ENCODE measurements around the gene ZNF609.

Gene ZNF609

DNA sequence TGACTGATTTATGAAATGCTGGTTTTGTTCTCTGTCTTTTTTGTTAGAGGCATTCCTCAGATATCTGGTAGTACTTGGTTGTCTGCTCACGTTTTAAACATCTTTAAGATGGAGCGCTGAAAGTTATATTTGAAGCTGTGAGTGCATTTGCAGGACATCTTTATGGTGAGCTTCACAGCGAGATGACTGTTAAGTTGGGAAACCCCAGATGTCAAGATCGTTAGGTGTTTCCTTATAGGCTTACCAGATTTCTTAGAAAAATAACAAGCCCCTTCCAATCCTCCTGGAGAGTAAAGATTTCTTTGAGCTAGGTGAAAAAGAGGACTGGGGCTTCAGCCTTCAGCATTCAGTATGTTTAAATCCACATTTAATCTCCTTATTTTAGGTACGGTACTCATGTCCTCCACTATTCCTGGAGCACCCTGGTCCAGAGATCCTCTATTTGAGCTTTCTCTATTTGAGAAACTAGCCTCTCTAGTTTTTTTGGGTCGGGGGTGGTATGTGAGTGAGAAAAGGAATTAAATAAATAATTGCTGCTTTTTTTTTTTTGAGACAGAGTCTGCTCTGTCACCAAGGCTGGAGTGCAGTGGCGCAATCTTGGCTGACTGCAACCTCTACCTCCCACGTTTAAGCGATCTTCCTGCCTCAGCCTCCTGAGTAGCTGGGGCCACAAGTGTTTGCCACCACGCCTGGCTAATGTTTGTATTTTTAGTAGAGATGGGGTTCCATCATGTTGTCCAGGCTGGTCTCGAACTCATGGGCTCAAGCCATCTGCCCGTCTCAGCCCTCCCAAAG, 72.3 kb downstream of the ZNF609 start:
- H3K36me3 Mint-ChIP-seq: peaks cover 11% of the 10 kb centered on the region
- no peak overlapping the region for H3K27ac Mint-ChIP-seq
- no peaks in the 10 kb centered on the region for H3K27me3 Mint-ChIP-seq
- H3K4me3 Mint-ChIP-seq: no peak overlapping the region
- H3K9me3 Mint-ChIP-seq: no peaks in the 10 kb centered on the region
- peaks cover 47% of the 10 kb centered on the region for H3K4me1 Mint-ChIP-seq
- no peak for ATAC-seq

DNA sequence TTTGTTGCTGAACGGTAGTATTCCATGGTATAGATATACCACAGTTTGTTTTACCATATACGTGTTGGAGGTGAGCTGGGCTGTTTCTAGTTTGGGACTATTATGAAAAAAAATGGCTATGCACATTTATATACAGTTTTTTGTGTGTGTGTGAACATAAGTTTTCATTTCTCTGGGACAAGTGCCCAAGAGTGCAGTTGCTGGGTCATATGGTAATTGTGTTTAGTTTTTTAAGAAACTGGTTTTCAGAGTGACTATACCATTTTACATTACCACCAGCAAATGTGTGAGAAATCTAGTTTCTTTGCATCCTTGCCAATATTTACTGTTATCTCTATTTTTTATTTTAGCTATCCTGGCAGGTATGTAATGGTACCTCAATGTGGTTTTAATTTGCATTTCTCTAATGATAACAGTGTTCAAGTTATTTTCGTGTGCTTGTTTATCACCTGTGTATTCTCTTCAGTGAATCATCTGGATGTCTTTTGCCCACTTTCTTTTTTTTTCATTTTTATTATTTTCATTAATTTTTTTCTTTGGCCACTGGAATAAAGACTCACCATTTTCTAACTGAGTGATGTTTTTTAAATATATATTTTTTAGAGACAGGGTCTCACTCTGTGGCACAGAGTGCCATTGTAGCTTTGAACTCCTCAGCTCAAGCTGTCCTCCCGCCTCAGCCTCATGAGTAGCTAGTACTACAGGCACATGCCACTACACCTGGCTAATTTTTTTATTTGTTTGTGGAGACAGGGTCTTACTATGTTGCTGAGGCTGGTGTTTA, 75.3 kb downstream of the ZNF609 start:
- no peak overlapping the region for H3K4me3 Mint-ChIP-seq
- peaks cover 9% of the 10 kb centered on the region for H3K36me3 Mint-ChIP-seq
- H3K9me3 Mint-ChIP-seq: no peaks in the 10 kb centered on the region
- ATAC-seq: no peak
- H3K27me3 Mint-ChIP-seq: no peaks in the 10 kb centered on the region
- peaks cover 38% of the 10 kb centered on the region for H3K4me1 Mint-ChIP-seq
- H3K27ac Mint-ChIP-seq: no peak overlapping the region

DNA sequence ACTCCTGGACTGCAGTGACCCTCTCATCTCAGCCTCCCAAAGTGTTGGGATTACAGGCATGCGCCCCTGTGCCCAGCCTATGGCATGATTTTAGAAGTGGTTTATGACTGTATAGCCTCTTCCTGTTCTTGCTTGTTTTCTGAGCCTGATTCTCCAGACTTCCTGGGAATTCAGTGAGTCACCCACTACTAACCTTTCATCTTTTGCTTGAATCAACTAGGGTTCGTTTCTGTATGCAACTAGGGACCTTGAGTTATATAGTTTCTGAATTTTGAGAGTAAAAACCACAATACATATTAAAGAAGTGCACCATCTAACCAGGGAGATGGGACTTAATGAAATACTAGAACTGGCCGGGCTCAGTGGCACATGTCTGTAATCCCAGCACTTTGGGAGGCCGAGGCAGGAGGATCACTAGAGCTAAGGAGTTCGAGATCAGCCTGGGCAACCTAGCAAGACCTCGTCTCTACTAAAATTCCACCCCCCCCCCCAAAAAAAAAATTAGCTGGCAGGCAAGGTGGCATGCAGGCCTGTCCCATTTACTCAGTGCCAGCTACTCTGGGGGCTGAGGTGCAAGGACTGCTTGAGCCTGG, 76.0 kb downstream of the ZNF609 start:
- H3K36me3 Mint-ChIP-seq: peaks cover 9% of the 10 kb centered on the region
- peaks cover 34% of the 10 kb centered on the region for H3K4me1 Mint-ChIP-seq
- no peak for ATAC-seq
- H3K27me3 Mint-ChIP-seq: no peaks in the 10 kb centered on the region
- H3K4me3 Mint-ChIP-seq: no peak overlapping the region
- no peak overlapping the region for H3K27ac Mint-ChIP-seq
- no peaks in the 10 kb centered on the region for H3K9me3 Mint-ChIP-seq

DNA sequence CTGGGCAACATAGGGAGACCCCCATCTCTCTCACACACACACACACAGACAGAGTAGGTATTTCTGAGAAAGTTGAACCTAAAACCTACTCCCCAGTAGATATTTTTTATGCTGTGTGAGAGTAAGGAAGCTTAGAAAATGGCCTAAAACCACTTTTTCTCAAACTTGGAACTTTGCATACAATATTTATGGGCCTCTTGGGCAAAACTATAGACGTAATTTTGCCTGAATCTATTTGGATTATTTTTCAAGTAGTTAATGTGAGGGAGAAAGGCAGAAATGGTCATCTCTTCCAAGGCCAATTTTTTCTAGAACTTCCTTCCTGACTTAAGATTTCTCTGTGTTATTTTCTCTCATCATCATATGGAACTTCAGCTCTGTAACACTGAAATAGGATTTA, 81.7 kb downstream of the ZNF609 start:
- peaks cover 20% of the 10 kb centered on the region for H3K36me3 Mint-ChIP-seq
- H3K4me1 Mint-ChIP-seq: peaks cover 2% of the 10 kb centered on the region
- ATAC-seq: no peak
- H3K9me3 Mint-ChIP-seq: no peaks in the 10 kb centered on the region
- H3K27ac Mint-ChIP-seq: no peak overlapping the region
- H3K4me3 Mint-ChIP-seq: no peak overlapping the region
- H3K27me3 Mint-ChIP-seq: no peaks in the 10 kb centered on the region

- ATAC-seq: no peak
- Mint-ChIP-seq H3K27ac (no peak overlapping the region), H3K27me3 (no peaks in the 10 kb centered on the region), H3K9me3 (no peaks in the 10 kb centered on the region), H3K36me3 (peaks cover 23% of the 10 kb centered on the region), H3K4me3 (no peak overlapping the region), H3K4me1 (peaks cover 7% of the 10 kb centered on the region)
Measured at GRCh38 chr15:64544450-64544849, 84.1 kb downstream of the ZNF609 start.

DNA sequence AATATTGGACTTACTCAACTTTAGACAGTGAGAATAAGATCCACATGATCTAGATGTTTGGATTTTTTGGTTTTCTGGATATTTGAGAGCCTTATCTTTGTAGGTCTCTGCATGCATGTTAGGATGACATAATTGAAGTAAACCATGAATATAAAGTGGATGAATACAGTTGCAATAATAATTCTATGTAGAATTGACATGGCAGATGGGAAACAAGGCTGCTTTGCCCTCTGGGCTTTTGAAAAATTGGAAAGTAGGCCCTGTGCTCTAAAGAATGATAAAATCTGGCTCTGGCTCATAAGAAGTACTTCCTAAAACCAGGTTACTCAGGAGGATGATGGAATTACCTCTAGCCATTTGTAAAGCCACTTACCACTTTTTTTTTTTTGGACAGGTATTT, 86.9 kb downstream of the ZNF609 start:
- Mint-ChIP-seq H3K27me3 (no peaks in the 10 kb centered on the region), H3K4me3 (no peak overlapping the region), H3K36me3 (peaks cover 32% of the 10 kb centered on the region), H3K9me3 (no peaks in the 10 kb centered on the region), H3K4me1 (peaks cover 17% of the 10 kb centered on the region), H3K27ac (no peak overlapping the region)
- no peak for ATAC-seq

DNA sequence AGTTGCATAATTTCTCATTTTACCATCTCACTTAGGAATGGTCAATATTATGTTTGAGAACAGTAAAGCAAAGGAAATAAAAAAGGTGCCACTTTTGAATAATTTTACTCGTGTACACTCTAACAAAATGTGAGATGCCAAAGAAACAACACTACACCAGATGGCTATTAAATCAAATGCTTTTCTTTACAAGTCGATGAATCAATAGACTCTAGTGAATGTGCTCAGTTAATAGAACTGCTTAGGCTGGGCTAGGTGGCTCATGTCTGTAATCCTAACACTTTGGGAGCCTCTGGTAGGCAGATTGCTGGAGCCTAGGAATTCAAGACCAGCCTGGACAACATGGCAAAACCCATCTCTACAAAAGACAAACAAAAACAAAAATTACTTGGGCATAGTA, 87.9 kb downstream of the ZNF609 start:
- no peak for ATAC-seq
- Mint-ChIP-seq H3K4me3 (no peak overlapping the region), H3K27me3 (no peaks in the 10 kb centered on the region), H3K4me1 (peaks cover 17% of the 10 kb centered on the region), H3K36me3 (peaks cover 28% of the 10 kb centered on the region), H3K27ac (peak overlapping the region; percentile 24), H3K9me3 (no peaks in the 10 kb centered on the region)

DNA sequence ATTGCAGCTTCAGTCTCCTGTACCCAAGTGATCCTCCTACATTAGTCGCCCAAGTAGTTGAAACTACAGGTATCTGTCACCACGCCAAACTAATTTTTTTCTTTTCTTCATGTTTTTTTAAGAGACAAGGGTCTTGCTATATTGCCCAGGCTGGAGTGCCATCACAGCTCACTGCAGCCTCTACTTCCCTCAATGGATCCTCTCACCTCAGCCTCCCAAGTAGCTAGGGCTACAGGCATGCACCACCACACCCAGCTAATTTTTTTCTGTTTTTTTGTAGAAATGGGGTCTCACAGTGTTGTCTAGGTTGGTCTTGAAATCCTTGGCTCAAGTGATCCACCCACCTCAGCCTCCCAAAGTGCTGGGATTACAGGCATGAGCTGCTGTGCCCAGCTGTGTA, 89.5 kb downstream of the ZNF609 start:
- Mint-ChIP-seq H3K4me1 (peaks cover 21% of the 10 kb centered on the region), H3K27ac (no peak overlapping the region), H3K27me3 (no peaks in the 10 kb centered on the region), H3K9me3 (no peaks in the 10 kb centered on the region), H3K4me3 (no peak overlapping the region), H3K36me3 (peaks cover 26% of the 10 kb centered on the region)
- ATAC-seq: no peak

- Mint-ChIP-seq H3K36me3 (peaks cover 12% of the 10 kb centered on the region), H3K9me3 (no peaks in the 10 kb centered on the region), H3K27ac (no peak overlapping the region), H3K4me1 (peaks cover 16% of the 10 kb centered on the region), H3K4me3 (no peak overlapping the region), H3K27me3 (no peaks in the 10 kb centered on the region)
- no peak for ATAC-seq
Measured at GRCh38 chr15:64552281-64552948, 92.0 kb downstream of the ZNF609 start.

- Mint-ChIP-seq H3K27ac (no peak overlapping the region), H3K9me3 (no peaks in the 10 kb centered on the region), H3K4me1 (peaks cover 27% of the 10 kb centered on the region)
Measured at GRCh38 chr15:64558460-64559179, 98.2 kb downstream of the ZNF609 start.

GRCh38 chr15:64559243-64559642, 98.9 kb downstream of the ZNF609 start:
- no peak overlapping the region for H3K4me3 Mint-ChIP-seq
- no peak for ATAC-seq
- no peak overlapping the region for H3K27ac Mint-ChIP-seq

More at GRCh38 chr15:64558460-64559179, 98.2 kb downstream of the ZNF609 start:
- Mint-ChIP-seq H3K36me3 (peaks cover 12% of the 10 kb centered on the region), H3K27me3 (no peaks in the 10 kb centered on the region), H3K4me3 (no peak overlapping the region)
- ATAC-seq: no peak

GRCh38 chr15:64560501-64560900, 100.1 kb downstream of the ZNF609 start:
- Mint-ChIP-seq H3K9me3 (no peaks in the 10 kb centered on the region), H3K4me3 (no peak overlapping the region), H3K27me3 (no peaks in the 10 kb centered on the region), H3K4me1 (peaks cover 36% of the 10 kb centered on the region), H3K36me3 (peaks cover 12% of the 10 kb centered on the region), H3K27ac (peak overlapping the region; percentile 40)
- no peak for ATAC-seq

More at GRCh38 chr15:64559243-64559642, 98.9 kb downstream of the ZNF609 start:
- no peaks in the 10 kb centered on the region for H3K27me3 Mint-ChIP-seq
- peaks cover 28% of the 10 kb centered on the region for H3K4me1 Mint-ChIP-seq
- peaks cover 12% of the 10 kb centered on the region for H3K36me3 Mint-ChIP-seq
- H3K9me3 Mint-ChIP-seq: no peaks in the 10 kb centered on the region

GRCh38 chr15:64560998-64561397, 100.6 kb downstream of the ZNF609 start:
- Mint-ChIP-seq H3K4me3 (no peak overlapping the region), H3K36me3 (peaks cover 12% of the 10 kb centered on the region), H3K4me1 (peaks cover 38% of the 10 kb centered on the region), H3K27ac (peak overlapping the region; percentile 40), H3K27me3 (no peaks in the 10 kb centered on the region), H3K9me3 (no peaks in the 10 kb centered on the region)
- no peak for ATAC-seq

DNA sequence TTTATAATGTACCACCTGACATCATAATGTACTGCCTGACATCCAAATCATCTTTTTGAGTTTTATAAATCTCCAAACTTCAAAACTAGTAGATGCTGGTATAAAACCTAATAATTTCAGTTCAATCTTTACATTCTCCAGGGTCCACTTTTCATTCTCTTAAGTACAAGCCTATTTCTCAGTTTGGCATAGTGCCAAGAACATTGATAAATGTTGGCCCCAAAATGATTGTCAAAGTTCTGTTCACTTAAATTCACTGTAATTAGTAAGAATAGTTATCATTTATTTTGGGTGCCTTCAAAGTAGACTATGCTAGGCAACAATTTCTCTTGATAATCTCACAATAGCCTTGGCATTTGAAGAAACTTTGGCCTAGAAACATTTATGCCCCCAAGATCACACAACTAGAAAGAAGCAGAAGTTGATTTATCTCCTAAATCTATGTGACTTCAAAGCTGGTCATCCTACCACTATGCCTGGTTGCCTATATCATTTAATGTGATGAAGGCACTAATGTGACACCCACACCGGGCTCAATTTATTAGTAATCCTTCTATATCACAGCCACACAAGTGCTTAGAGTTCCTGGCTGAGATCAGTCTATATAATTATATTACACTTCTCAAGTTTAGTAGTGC, 101.7 kb downstream of the ZNF609 start:
- Mint-ChIP-seq H3K9me3 (no peaks in the 10 kb centered on the region), H3K27ac (no peak overlapping the region), H3K4me3 (no peak overlapping the region), H3K27me3 (no peaks in the 10 kb centered on the region), H3K36me3 (peaks cover 12% of the 10 kb centered on the region), H3K4me1 (peaks cover 49% of the 10 kb centered on the region)
- no peak for ATAC-seq

Data from stimulated activated memory B cell treated with anti-CD40 and anti-IgM and Interleukin-4, amounts not matched to agents 10 μg/mL and 1 μg/mL and 100 μg/mL, for 72 hours (primary cell).